LNCaP clone FGC (cell line): ENCODE data around the gene NOTCH4.

ENCODE experiments used
- DNase-seq: peaks from one replicate; pipeline ENCODE4 v3.0.0-alpha.2; 2011; ENCODE audit warnings: low read depth
- H3K4me3 ChIP-seq: 2 replicates; pipeline ENCODE4 v1.5.1; 2011; ENCODE audit warnings: mild to moderate bottlenecking, low read depth, low read length, control low read depth
- TF ChIP-seq, protein P1 (sequence below): IDR thresholded peaks from 2 replicates; pipeline ENCODE4 v1.5.1; 2012; ENCODE audit warnings: mild to moderate bottlenecking; ENCODE audit not compliant: control insufficient read depth, insufficient read depth; ENCODE audit errors: extremely low read depth

The NOTCH4 gene

DNA sequence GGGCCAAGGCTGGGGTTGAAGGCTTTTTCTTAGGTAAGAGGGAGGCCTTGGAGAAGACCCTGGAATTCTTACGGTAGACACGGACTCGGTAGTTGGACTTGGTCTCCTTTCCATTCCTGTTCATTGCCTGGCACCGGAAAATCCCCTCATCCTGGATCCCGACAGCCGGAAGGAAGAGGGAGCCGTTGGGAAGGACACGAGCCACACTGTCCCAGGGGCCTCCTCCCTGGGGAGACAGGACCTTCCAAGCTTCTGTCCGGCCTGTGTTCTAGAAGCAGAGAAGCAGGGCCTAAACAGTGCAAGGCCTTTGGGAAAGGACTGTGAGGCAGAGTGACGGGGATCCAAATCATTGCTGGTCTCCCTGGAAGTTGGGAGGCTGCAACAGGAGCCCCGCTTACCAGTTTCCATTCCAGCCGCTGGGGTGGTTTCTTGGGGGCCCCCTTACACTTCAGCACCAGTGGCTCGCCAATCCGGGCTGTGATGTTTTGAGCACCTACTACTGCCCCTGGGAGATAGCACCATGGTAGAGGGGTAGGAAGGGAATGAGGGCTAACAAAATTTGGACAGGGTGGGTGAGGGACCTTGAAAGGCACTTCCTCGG is 40.3 kb downstream of the NOTCH4 start:
- TF ChIP-seq, protein P1, sequence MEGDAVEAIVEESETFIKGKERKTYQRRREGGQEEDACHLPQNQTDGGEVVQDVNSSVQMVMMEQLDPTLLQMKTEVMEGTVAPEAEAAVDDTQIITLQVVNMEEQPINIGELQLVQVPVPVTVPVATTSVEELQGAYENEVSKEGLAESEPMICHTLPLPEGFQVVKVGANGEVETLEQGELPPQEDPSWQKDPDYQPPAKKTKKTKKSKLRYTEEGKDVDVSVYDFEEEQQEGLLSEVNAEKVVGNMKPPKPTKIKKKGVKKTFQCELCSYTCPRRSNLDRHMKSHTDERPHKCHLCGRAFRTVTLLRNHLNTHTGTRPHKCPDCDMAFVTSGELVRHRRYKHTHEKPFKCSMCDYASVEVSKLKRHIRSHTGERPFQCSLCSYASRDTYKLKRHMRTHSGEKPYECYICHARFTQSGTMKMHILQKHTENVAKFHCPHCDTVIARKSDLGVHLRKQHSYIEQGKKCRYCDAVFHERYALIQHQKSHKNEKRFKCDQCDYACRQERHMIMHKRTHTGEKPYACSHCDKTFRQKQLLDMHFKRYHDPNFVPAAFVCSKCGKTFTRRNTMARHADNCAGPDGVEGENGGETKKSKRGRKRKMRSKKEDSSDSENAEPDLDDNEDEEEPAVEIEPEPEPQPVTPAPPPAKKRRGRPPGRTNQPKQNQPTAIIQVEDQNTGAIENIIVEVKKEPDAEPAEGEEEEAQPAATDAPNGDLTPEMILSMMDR, result no peak
- no peak for DNase-seq
- H3K4me3 ChIP-seq, result no peak overlapping the region

DNA sequence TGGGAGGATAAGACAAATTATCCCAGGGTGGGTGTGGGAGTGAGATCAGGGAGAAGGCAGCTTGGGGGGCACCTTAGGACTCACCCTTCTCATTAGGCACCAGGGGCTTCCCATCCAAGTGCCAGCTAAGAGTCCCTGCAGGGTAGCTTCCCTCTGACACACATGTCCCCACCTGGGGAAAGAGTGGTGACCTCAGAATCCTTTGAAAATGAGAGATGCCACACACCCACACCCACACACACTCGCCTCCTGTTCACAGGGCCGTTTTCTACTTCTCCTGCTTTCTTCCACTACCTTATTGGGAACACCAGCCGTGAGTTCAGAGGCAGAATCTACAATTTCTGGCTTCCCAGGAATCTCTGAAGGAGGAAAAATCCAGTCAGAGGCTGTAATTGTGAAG is 40.8 kb downstream of the NOTCH4 start:
- no peak for DNase-seq
- TF ChIP-seq, protein P1, result no peak
- no peak overlapping the region for H3K4me3 ChIP-seq

DNA sequence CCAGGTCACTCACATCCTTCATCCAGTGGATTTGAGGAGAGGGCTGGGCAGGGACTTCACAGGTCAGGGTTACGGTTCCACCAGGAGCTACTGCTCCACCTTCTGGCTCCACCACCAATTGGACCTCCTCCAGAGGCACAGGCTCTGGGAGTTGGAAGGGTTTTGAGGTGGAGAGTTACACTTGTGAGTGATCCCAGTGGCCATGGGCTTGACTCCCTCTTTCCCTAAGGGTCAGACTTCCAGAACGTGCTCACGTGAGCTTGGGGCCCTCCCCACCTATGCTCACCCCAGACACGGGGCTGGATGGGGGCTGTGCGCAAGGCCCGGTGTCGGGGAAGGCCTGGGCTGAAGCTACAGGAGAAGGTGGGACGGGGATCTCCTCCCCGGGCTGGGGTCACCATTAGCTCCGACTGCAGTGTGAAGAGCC is 41.3 kb downstream of the NOTCH4 start:
- DNase-seq, result no peak
- TF ChIP-seq, protein P1, result no peak
- H3K4me3 ChIP-seq, result no peak overlapping the region

DNA sequence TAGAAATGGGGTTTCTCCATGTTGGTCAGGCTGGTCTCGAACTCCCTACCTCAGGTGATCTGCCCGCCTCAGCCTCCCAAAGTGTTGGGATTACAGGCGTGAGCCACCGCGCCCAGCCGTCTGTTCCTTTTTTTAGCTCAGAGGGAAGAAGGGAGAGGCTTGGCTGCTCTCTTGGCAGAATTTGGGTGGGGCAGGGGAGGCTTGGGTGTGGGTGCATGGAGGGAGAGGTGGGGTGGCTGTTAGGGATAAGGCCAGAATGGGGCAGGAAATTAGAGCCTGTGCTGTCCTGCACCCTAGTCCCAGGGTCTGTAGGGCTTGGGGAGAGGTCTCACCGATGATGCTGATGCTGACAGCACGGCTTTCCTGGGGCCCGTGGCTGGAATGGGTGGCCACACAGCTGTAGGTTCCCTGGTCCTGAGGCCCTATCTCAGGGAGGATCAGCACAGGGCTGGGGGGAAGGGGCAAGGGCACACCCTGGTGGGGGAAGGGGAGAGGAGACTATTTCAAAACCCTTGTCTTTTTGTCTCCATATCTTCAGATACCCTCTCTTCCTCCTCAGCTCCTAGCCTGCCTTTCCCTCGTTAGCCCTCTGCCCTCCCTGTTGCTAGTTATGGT is 41.8 kb downstream of the NOTCH4 start:
- TF ChIP-seq, protein P1, result no peak
- H3K4me3 ChIP-seq, result no peak overlapping the region
- DNase-seq, result no peak

DNA sequence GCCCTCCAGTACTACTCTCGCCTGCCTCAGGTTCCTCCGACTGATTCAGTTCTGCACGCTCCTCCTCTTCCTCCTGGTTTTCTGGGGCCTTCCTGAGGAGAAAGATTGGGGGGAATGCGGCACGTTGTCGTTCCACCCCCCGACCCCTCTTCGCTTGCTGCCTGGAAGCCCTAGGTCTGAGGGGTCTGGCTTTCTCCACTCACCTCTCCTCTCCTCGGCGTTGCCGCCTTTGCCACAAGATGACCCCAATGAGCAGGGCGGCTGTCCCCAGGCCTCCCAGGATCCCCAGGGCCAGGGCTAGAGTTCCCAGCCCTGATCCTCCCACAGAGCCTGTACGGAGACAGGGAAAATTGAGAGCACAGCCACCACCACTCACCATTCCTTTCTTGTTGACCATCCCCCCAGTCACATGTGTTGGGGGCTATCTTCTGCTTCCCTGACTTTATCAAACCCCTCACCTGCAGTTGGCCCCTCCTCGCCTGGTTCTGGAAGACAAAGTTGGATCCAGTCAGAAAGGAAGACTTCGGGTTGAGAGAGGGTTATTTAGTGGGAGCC is 42.6 kb downstream of the NOTCH4 start:
- no peak overlapping the region for H3K4me3 ChIP-seq
- TF ChIP-seq, protein P1, result no peak
- no peak for DNase-seq

DNA sequence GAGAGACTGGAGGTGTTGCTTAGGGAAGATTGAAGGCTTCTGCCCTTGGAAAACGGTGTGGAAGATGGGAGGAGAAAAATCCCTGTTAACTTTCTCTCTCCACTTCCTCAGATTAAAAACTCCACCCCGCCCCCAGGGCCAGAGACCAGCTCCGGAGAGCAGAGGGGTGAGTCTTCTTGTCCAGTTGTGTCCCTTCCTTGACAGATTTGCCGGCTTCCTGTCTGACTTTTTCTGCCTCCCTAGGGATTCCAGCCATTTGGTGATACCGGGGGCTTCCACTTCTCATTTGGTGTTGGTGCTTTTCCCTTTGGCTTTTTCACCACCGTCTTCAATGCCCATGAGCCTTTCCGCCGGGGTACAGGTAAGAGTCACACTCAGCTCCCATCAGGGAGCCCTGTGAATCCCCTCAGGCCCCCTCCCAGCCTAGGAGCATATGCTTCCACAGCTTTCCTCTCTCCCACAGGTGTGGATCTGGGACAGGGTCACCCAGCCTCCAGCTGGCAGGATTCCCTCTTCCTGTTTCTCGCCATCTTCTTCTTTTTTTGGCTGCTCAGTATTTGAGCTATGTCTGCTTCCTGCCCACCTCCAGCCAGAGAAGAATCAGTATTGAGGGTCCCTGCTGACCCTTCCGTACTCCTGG is 44.0 kb downstream of the NOTCH4 start:
- DNase-seq, result no peak
- H3K4me3 ChIP-seq, result no peak overlapping the region
- TF ChIP-seq, protein P1, result no peak
